Neural cell (in vitro differentiated cells): Measurements from ENCODE around the gene ITGA1.

Experiments
- EP300 ChIP-seq: fragments of 450-650 bp; conservative IDR thresholded peaks from 2 replicates; pipeline ENCODE4 v1.6.1; 2014; ENCODE audit warnings: antibody characterized with exemption, mild to moderate bottlenecking, moderate library complexity; ENCODE audit not compliant: poor library complexity, severe bottlenecking
- EZH2 ChIP-seq: fragments of 200-600, 300-800 bp; shearing (Covaris generic), sonication (generic); IDR thresholded peaks from 2 replicates; pipeline ENCODE4 v1.6.1; 2014; ENCODE audit warnings: antibody characterized with exemption, low read length, borderline replicate concordance, mild to moderate bottlenecking; ENCODE audit not compliant: insufficient read depth, poor library complexity, severe bottlenecking
- MXI1 ChIP-seq: fragments of 450-650 bp; conservative IDR thresholded peaks from 2 replicates; pipeline ENCODE4 v1.6.1; 2014; ENCODE audit warnings: antibody characterized with exemption, mild to moderate bottlenecking; ENCODE audit not compliant: poor library complexity, severe bottlenecking
- POLR2AphosphoS5 ChIP-seq: IDR thresholded peaks from 2 replicates; pipeline ENCODE4 v1.6.1; 2012
- RAD21 ChIP-seq: fragments of 450-650 bp; conservative IDR thresholded peaks from 2 replicates; pipeline ENCODE4 v1.6.1; 2014; ENCODE audit warnings: antibody characterized with exemption, mild to moderate bottlenecking, moderate library complexity
- TAF1 ChIP-seq: IDR thresholded peaks from 2 replicates; pipeline ENCODE4 v1.6.1; 2012; ENCODE audit warnings: low read depth
- TF ChIP-seq, protein P1 (sequence below): fragments of 450-650 bp; IDR thresholded peaks from 2 replicates; pipeline ENCODE4 v1.5.1; 2014; ENCODE audit warnings: antibody characterized with exemption, mild to moderate bottlenecking, moderate library complexity; ENCODE audit not compliant: poor library complexity, severe bottlenecking

GRCh38 chr5:52846182-52846842, 58.6 kb downstream of the ITGA1 start:
- TF ChIP-seq EP300 (no peak), EZH2 (no peak), POLR2AphosphoS5 (no peak), TAF1 (no peak), RAD21 (no peak), MXI1 (no peak)
- TF ChIP-seq, protein P1, sequence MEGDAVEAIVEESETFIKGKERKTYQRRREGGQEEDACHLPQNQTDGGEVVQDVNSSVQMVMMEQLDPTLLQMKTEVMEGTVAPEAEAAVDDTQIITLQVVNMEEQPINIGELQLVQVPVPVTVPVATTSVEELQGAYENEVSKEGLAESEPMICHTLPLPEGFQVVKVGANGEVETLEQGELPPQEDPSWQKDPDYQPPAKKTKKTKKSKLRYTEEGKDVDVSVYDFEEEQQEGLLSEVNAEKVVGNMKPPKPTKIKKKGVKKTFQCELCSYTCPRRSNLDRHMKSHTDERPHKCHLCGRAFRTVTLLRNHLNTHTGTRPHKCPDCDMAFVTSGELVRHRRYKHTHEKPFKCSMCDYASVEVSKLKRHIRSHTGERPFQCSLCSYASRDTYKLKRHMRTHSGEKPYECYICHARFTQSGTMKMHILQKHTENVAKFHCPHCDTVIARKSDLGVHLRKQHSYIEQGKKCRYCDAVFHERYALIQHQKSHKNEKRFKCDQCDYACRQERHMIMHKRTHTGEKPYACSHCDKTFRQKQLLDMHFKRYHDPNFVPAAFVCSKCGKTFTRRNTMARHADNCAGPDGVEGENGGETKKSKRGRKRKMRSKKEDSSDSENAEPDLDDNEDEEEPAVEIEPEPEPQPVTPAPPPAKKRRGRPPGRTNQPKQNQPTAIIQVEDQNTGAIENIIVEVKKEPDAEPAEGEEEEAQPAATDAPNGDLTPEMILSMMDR: no peak
